HG02981 (cell line): ENCODE measurements around the gene ZSWIM9.

Experiments
- ATAC-seq: cut with Tn5 transposase; IDR thresholded peaks from one replicate; pipeline ENCODE4 v1.9.1; 2021; ENCODE audit warnings: mild to moderate bottlenecking, moderate library complexity; ENCODE audit not compliant: unreplicated experiment

ZSWIM9 gene

GRCh38 chr19:48174445-48175030 lies 4.1 kb downstream of the ZSWIM9 start:
- no peak for ATAC-seq

- no peak for ATAC-seq
Observed at GRCh38 chr19:48175578-48175977, 5.1 kb downstream of the ZSWIM9 start.

- no peak for ATAC-seq
Observed at GRCh38 chr19:48176226-48176625, 5.7 kb downstream of the ZSWIM9 start.

GRCh38 chr19:48181505-48181904 lies 11.0 kb downstream of the ZSWIM9 start:
- no peak for ATAC-seq

GRCh38 chr19:48182434-48182833 lies 12.0 kb downstream of the ZSWIM9 start:
- no peak for ATAC-seq

GRCh38 chr19:48183356-48183755 lies 12.9 kb downstream of the ZSWIM9 start:
- no peak for ATAC-seq

- ATAC-seq = no peak
Observed at GRCh38 chr19:48186015-48186414, 15.5 kb downstream of the ZSWIM9 start.

- no peak for ATAC-seq
Observed at GRCh38 chr19:48186541-48186991, 16.1 kb downstream of the ZSWIM9 start.

GRCh38 chr19:48190288-48190884 lies 19.9 kb downstream of the ZSWIM9 start:
- no peak for ATAC-seq

GRCh38 chr19:48190885-48191284 lies 20.4 kb downstream of the ZSWIM9 start:
- ATAC-seq = no peak

GRCh38 chr19:48192750-48193149 lies 22.3 kb downstream of the ZSWIM9 start:
- no peak for ATAC-seq

GRCh38 chr19:48194041-48194843 lies 23.8 kb downstream of the ZSWIM9 start:
- ATAC-seq = no peak

- ATAC-seq = no peak
Observed at GRCh38 chr19:48194844-48195830, 24.7 kb downstream of the ZSWIM9 start.

- no peak for ATAC-seq
Observed at GRCh38 chr19:48196321-48196763, 25.9 kb downstream of the ZSWIM9 start.

- ATAC-seq = no peak
Observed at GRCh38 chr19:48196933-48197665, 26.6 kb downstream of the ZSWIM9 start.

- no peak for ATAC-seq
Observed at GRCh38 chr19:48203222-48203793, 32.8 kb downstream of the ZSWIM9 start.

GRCh38 chr19:48203794-48204628 lies 33.5 kb downstream of the ZSWIM9 start:
- peak; percentile 92 for ATAC-seq

- ATAC-seq = no peak
Observed at GRCh38 chr19:48206397-48207093, 36.1 kb downstream of the ZSWIM9 start.
